ENCODE results near the gene FKBP1B. TPM values are rescaled to one million over a fixed set of nuclear protein-coding genes. Genes with fewer than 3 reads are reported as not detected.

The FKBP1B gene
- total RNA-seq, 1 donor from 2014 or later = 38.1 TPM

- TF ChIP-seq, protein P1, sequence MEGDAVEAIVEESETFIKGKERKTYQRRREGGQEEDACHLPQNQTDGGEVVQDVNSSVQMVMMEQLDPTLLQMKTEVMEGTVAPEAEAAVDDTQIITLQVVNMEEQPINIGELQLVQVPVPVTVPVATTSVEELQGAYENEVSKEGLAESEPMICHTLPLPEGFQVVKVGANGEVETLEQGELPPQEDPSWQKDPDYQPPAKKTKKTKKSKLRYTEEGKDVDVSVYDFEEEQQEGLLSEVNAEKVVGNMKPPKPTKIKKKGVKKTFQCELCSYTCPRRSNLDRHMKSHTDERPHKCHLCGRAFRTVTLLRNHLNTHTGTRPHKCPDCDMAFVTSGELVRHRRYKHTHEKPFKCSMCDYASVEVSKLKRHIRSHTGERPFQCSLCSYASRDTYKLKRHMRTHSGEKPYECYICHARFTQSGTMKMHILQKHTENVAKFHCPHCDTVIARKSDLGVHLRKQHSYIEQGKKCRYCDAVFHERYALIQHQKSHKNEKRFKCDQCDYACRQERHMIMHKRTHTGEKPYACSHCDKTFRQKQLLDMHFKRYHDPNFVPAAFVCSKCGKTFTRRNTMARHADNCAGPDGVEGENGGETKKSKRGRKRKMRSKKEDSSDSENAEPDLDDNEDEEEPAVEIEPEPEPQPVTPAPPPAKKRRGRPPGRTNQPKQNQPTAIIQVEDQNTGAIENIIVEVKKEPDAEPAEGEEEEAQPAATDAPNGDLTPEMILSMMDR (IDR thresholded peaks at IDR 0.05; ENCODE audit: partially characterized antibody, unreplicated experiment) = no peak
- H3K9me3 Mint-ChIP-seq (ENCODE audit: unreplicated experiment) = peaks cover 14% of the 10 kb centered on the region
- peaks cover 6% of the 10 kb centered on the region for H3K27me3 Mint-ChIP-seq (ENCODE audit: unreplicated experiment)
- no peak for DNase-seq
- no peak overlapping the region for H3K4me3 Mint-ChIP-seq (ENCODE audit: unreplicated experiment)
- no peak overlapping the region for H3K27ac Mint-ChIP-seq (ENCODE audit: unreplicated experiment)
- H3K36me3 Mint-ChIP-seq (ENCODE audit: unreplicated experiment) = peaks cover 38% of the 10 kb centered on the region
- peaks cover 1% of the 10 kb centered on the region for H3K4me1 Mint-ChIP-seq (ENCODE audit: low read depth, unreplicated experiment)
These were observed 53.1 kb downstream of the FKBP1B start for GRCh38 chr2:24102677-24103076.

DNA sequence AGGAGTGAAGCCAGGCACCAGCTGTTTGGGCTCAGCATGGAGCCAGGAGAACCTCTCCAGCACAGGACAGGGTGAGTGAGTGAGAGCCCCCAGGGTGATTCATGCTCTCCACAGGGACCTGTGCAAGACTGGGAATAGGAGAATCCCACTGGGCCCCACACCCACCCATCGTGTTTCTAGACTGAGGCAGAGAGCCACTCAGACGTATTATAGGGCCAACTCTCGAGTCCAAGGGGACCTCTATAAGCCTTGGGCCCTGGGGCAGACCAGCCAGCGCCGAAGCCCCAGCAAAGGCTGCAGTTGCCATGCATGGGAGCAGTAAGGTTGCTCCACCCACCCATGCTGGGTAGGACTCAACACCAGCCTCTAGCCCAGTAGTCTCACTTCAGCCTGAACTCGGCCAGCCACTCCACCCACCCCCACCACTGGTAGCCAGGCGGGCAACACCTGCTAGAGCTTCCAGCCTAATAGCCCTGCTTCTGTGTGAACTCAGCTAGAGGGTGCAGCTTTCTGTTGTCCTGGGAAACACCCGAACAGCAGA, 54.6 kb downstream of the FKBP1B start:
- Mint-ChIP-seq H3K27me3 (ENCODE audit: unreplicated experiment) (peaks cover 6% of the 10 kb centered on the region), H3K27ac (ENCODE audit: unreplicated experiment) (no peak overlapping the region), H3K4me1 (ENCODE audit: low read depth, unreplicated experiment) (peaks cover 1% of the 10 kb centered on the region), H3K36me3 (ENCODE audit: unreplicated experiment) (peaks cover 33% of the 10 kb centered on the region), H3K4me3 (ENCODE audit: unreplicated experiment) (no peak overlapping the region), H3K9me3 (ENCODE audit: unreplicated experiment) (peaks cover 11% of the 10 kb centered on the region)
- TF ChIP-seq, protein P1 (IDR thresholded peaks at IDR 0.05; ENCODE audit: partially characterized antibody, unreplicated experiment) = no peak
- DNase-seq = no peak

DNA sequence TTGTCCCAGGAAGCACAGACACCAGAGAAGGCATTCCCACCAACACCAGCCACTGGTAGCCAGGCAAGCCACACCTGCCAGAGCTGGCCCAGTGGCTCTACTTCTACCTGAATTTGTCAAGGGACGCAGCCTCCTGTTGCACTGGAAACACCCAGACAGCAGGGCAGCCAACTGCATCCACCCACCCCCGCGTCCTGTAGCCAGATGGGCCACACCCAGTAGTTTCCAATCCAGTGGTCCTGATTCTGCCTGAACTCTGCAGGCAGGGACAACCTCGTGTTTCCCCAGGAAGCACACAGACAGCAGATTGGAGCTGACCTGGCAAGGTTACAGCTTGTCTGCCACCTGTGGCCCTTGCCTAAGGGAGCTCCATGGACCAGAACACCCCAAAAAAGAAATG, 55.4 kb downstream of the FKBP1B start:
- H3K4me3 Mint-ChIP-seq (ENCODE audit: unreplicated experiment) = no peak overlapping the region
- H3K27me3 Mint-ChIP-seq (ENCODE audit: unreplicated experiment) = peaks cover 6% of the 10 kb centered on the region
- peaks cover 33% of the 10 kb centered on the region for H3K36me3 Mint-ChIP-seq (ENCODE audit: unreplicated experiment)
- H3K4me1 Mint-ChIP-seq (ENCODE audit: low read depth, unreplicated experiment) = peaks cover 1% of the 10 kb centered on the region
- H3K27ac Mint-ChIP-seq (ENCODE audit: unreplicated experiment) = peak overlapping the region; percentile 44
- TF ChIP-seq, protein P1 (IDR thresholded peaks at IDR 0.05; ENCODE audit: partially characterized antibody, unreplicated experiment) = no peak
- H3K9me3 Mint-ChIP-seq (ENCODE audit: unreplicated experiment) = peaks cover 9% of the 10 kb centered on the region
- no peak for DNase-seq

- TF ChIP-seq, protein P1 (IDR thresholded peaks at IDR 0.05; ENCODE audit: partially characterized antibody, unreplicated experiment) = no peak
- peaks cover 3% of the 10 kb centered on the region for H3K27me3 Mint-ChIP-seq (ENCODE audit: unreplicated experiment)
- peaks cover 33% of the 10 kb centered on the region for H3K36me3 Mint-ChIP-seq (ENCODE audit: unreplicated experiment)
- H3K27ac Mint-ChIP-seq (ENCODE audit: unreplicated experiment) = no peak overlapping the region
- peaks cover 9% of the 10 kb centered on the region for H3K9me3 Mint-ChIP-seq (ENCODE audit: unreplicated experiment)
- H3K4me1 Mint-ChIP-seq (ENCODE audit: low read depth, unreplicated experiment) = peaks cover 1% of the 10 kb centered on the region
- H3K4me3 Mint-ChIP-seq (ENCODE audit: unreplicated experiment) = no peak overlapping the region
- DNase-seq = no peak
These were observed 56.3 kb downstream of the FKBP1B start for GRCh38 chr2:24105816-24106215.

- H3K9me3 Mint-ChIP-seq (ENCODE audit: unreplicated experiment) = peaks cover 9% of the 10 kb centered on the region
- peaks cover 1% of the 10 kb centered on the region for H3K4me1 Mint-ChIP-seq (ENCODE audit: low read depth, unreplicated experiment)
- peaks cover 3% of the 10 kb centered on the region for H3K27me3 Mint-ChIP-seq (ENCODE audit: unreplicated experiment)
- no peak for DNase-seq
- H3K36me3 Mint-ChIP-seq (ENCODE audit: unreplicated experiment) = peaks cover 33% of the 10 kb centered on the region
- no peak overlapping the region for H3K27ac Mint-ChIP-seq (ENCODE audit: unreplicated experiment)
- no peak overlapping the region for H3K4me3 Mint-ChIP-seq (ENCODE audit: unreplicated experiment)
- TF ChIP-seq, protein P1 (IDR thresholded peaks at IDR 0.05; ENCODE audit: partially characterized antibody, unreplicated experiment) = no peak
These were observed 57.2 kb downstream of the FKBP1B start for GRCh38 chr2:24106786-24107185.
